IMR-90 (cell line): ENCODE measurements around the gene CTNNA2. TPM values are rescaled to one million over a fixed set of nuclear protein-coding genes. Genes with fewer than 3 reads are reported as not detected.

Source experiments
- ATAC-seq: fragments of 200-7000 bp; cut with Tn5 transposase; 2 replicates; pipeline ENCODE4 v1.9.1; 2020; ENCODE audit warnings: low read depth, mild to moderate bottlenecking, moderate library complexity
- BruUV-seq: library from RNA; stranded (reverse); fragments of 400-500 nt; replicated peaks from 2 replicates; lab custom pipeline; 2021; lab: Mats Ljungman, UMichigan
- CTCF ChIA-PET: fragments of 300-600 bp; formaldehyde crosslinking; extraction: SDS; loops from one replicate; lab custom pipeline; 2021; ENCODE audit warnings: antibody characterized with exemption; lab: Yijun Ruan, JAX
- POLR2A ChIA-PET: fragments of 300-600 bp; sonication (Branson Sonifier 250); formaldehyde crosslinking; loops from one replicate; lab custom pipeline; 2022; ENCODE audit warnings: antibody characterized with exemption; ENCODE audit not compliant: unreplicated experiment; lab: Charles Lee
- DNase-seq: peaks from one replicate; pipeline ENCODE4 v3.0.0; 2013
- H2AFZ ChIP-seq: replicated peaks from 2 replicates; pipeline ENCODE3; 2013; ENCODE audit warnings: low read length, mild to moderate bottlenecking; ENCODE audit not compliant: poor library complexity
- H2AK5ac ChIP-seq: 2 replicates; pipeline ENCODE4 v1.6.1; 2013; ENCODE audit warnings: low read depth, low read length, inconsistent platforms
- H2AK9ac ChIP-seq: replicated peaks from 2 replicates; pipeline ENCODE3; 2013; ENCODE audit warnings: mild to moderate bottlenecking, low read depth, low read length, moderate library complexity; ENCODE audit not compliant: poor library complexity
- H2BK120ac ChIP-seq: 2 replicates; pipeline ENCODE4 v1.6.1; 2013; ENCODE audit warnings: low read depth, low read length, inconsistent platforms
- H2BK15ac ChIP-seq: 3 replicates; pipeline ENCODE4 v1.6.1; 2013; ENCODE audit warnings: low read depth, low read length, inconsistent platforms
- H2BK20ac ChIP-seq: 2 replicates; pipeline ENCODE4 v1.6.1; 2013; ENCODE audit warnings: low read depth, mild to moderate bottlenecking, inconsistent platforms, low read length, moderate library complexity
- H2BK5ac ChIP-seq: 2 replicates; pipeline ENCODE4 v1.6.1; 2013; ENCODE audit warnings: mild to moderate bottlenecking, low read depth, low read length, inconsistent platforms; ENCODE audit not compliant: poor library complexity, severe bottlenecking
- H3K14ac ChIP-seq: replicated peaks from 2 replicates; pipeline ENCODE4 v1.6.1; 2013; ENCODE audit warnings: low read depth, low read length, inconsistent platforms
- H3K18ac ChIP-seq: 2 replicates; pipeline ENCODE4 v1.6.1; 2013; ENCODE audit warnings: low read depth, low read length, control low read depth
- H3K23ac ChIP-seq: 2 replicates; pipeline ENCODE4 v1.6.1; 2013; ENCODE audit warnings: low read depth, low read length, inconsistent platforms
- H3K27ac ChIP-seq: 2 replicates; pipeline ENCODE4 v1.5.1; 2013; ENCODE audit warnings: mild to moderate bottlenecking, control low read depth, low read length; ENCODE audit not compliant: insufficient read depth
- H3K27me3 ChIP-seq: 2 replicates; pipeline ENCODE4 v1.6.1; 2013; ENCODE audit warnings: low read length; ENCODE audit not compliant: control insufficient read depth, insufficient read depth
- H3K36me3 ChIP-seq: 2 replicates; pipeline ENCODE4 v1.6.1; 2013; ENCODE audit warnings: low read length, mixed read lengths; ENCODE audit not compliant: control insufficient read depth, insufficient read depth
- H3K4ac ChIP-seq: 2 replicates; pipeline ENCODE4 v1.6.1; 2013; ENCODE audit warnings: low read depth, low read length, inconsistent platforms
- H3K4me1 ChIP-seq: 2 replicates; pipeline ENCODE4 v1.6.1; 2013; ENCODE audit warnings: low read length, mixed read lengths; ENCODE audit not compliant: control insufficient read depth, insufficient read depth
- H3K4me2 ChIP-seq: 2 replicates; pipeline ENCODE4 v1.6.1; 2013; ENCODE audit warnings: low read depth, mild to moderate bottlenecking, control low read depth, low read length, moderate library complexity
- H3K4me3 ChIP-seq: 2 replicates; pipeline ENCODE4 v1.5.1; 2013; ENCODE audit warnings: low read depth, mild to moderate bottlenecking, control low read depth, low read length, moderate library complexity; ENCODE audit not compliant: insufficient read depth
- H3K56ac ChIP-seq: 2 replicates; pipeline ENCODE4 v1.6.1; 2013; ENCODE audit warnings: low read length, inconsistent platforms; ENCODE audit not compliant: insufficient read depth; ENCODE audit errors: extremely low read depth
- H3K79me1 ChIP-seq, 2 experiments: 2 replicates each; pipeline ENCODE4 v1.6.1; 2013; ENCODE audit warnings: low read length in 2 of 2, inconsistent platforms in 1 of 2, low read depth in 1 of 2
- H3K9ac ChIP-seq: 2 replicates; pipeline ENCODE4 v1.6.1; 2013; ENCODE audit warnings: low read depth, low read length, control low read depth
- H3K9me1 ChIP-seq: 2 replicates; pipeline ENCODE4 v1.6.1; 2013; ENCODE audit warnings: low read length, inconsistent platforms; ENCODE audit not compliant: insufficient read depth
- H3K9me3 ChIP-seq: 2 replicates; pipeline ENCODE4 v1.6.1; 2013; ENCODE audit warnings: low read length; ENCODE audit not compliant: control insufficient read depth, insufficient read depth
- H4K20me1 ChIP-seq: 2 replicates; pipeline ENCODE4 v1.6.1; 2013; ENCODE audit warnings: low read length, inconsistent platforms; ENCODE audit not compliant: insufficient read depth
- H4K5ac ChIP-seq: 2 replicates; pipeline ENCODE4 v1.6.1; 2013; ENCODE audit warnings: mild to moderate bottlenecking, low read depth, low read length, control low read depth
- H4K8ac ChIP-seq, 2 experiments: 2 replicates each; pipeline ENCODE4 v1.6.1; 2013; ENCODE audit warnings: low read depth in 2 of 2, low read length in 2 of 2, control low read depth in 1 of 2, inconsistent platforms in 1 of 2
- H4K91ac ChIP-seq: 2 replicates; pipeline ENCODE4 v1.6.1; 2013; ENCODE audit warnings: low read depth, low read length, inconsistent platforms; ENCODE audit not compliant: insufficient read depth
- WGBS, 2 experiments: methylation state at CpG; one replicate each; pipeline versions ENCODE4 v1.1.5 to v1.1.7; 2013; ENCODE audit warnings: missing lambda C conversion rate in 2 of 2; ENCODE audit not compliant: insufficient read length in 1 of 2; ENCODE audit errors: extremely low coverage in 2 of 2; 5-methylcytosine and 5-hydroxymethylcytosine counted together
- dilution Hi-C: fragments of 300-500 bp; cut with HindIII; formaldehyde crosslinking; loops from one replicate; pipeline ENCODE4 v1.14.3; 2018; ENCODE audit warnings: low sequenced_read_pairs; ENCODE audit not compliant: unreplicated experiment
- in situ Hi-C: fragments of 300-500 bp; cut with MboI; formaldehyde crosslinking; loops from 3 replicates; pipeline ENCODE4 v1.14.3; 2019; ENCODE audit warnings: low sequenced_read_pairs, inconsistent platforms, mixed read lengths
- intact Hi-C: fragments of 100-400 bp; cut with micrococcal nuclease; formaldehyde crosslinking; loops from 2 replicates; pipeline ENCODE4 v1.10.0; 2022
- polyA plus RNA-seq, 3 experiments: library from polyadenylated mRNA; depleted of rRNA; stranded (reverse); fragments of >200 nt; gene quantifications; 2 replicates each; pipeline ENCODE4 v1.2.3, GENCODE V29; 2012; ENCODE audit warnings: low replicate concordance in 1 of 3
- total RNA-seq: library from RNA; depleted of rRNA; stranded (reverse); fragments of >200 nt; gene quantifications from 2 replicates; pipeline ENCODE4 v1.2.3, GENCODE V29; 2012
- TF ChIP-seq, protein P1 (sequence below): conservative IDR thresholded peaks from 2 replicates; pipeline ENCODE4 v1.5.1; 2012; ENCODE audit warnings: mild to moderate bottlenecking, low read depth, low read length, improper control_type of control experiment
- TF ChIP-seq, protein P2 (sequence below): fragments of 150-350 bp; IDR thresholded peaks from 2 replicates; pipeline ENCODE4 v1.6.1; 2017; ENCODE audit warnings: mild to moderate bottlenecking, antibody characterized with exemption, low read length, low read depth

CTNNA2 gene
- total and polyA plus RNA-seq, 2 of the 4 experiments (the other 2 are of a cell fraction): not detected

DNA sequence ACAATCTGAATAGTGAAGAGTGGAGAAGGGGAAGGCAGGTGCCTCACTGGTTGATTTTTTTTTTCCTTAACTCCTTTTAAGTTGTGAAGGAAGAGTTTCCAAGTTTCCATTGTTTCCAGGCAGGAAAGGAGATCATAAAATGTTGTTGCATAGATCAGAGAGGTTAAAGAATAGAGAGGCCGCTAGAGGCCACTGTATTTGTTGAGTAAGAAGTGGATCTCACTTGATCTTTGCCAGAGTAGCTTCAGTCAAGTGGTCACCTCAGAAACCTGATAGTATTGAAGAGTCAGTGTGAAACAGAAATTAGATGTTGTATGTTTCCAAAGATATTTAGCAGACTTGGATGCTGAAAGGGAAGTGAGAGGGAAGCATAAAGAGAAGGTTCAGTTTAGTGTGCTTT, 17.6 kb downstream of the CTNNA2 start:
- Histone ChIP-seq H3K9me1 (no peaks in the 10 kb centered on the region), H2AK5ac (no peak overlapping the region), H3K4me1 (no peaks in the 10 kb centered on the region), H2BK5ac (no peak overlapping the region), H3K14ac (no peak overlapping the region), H3K56ac (no peak overlapping the region), H3K4me2 (no peak overlapping the region), H2BK20ac (no peak overlapping the region), H3K4me3 (no peak overlapping the region), H3K36me3 (no peaks in the 10 kb centered on the region), H4K8ac (no peak overlapping the region), H4K91ac (no peak overlapping the region), H2BK120ac (no peak overlapping the region), H3K23ac (no peak overlapping the region), H3K27me3 (no peaks in the 10 kb centered on the region), H3K79me1 (no peaks in the 10 kb centered on the region), H3K18ac (no peak overlapping the region), H4K5ac (no peak overlapping the region), H3K9me3 (peaks cover 2% of the 10 kb centered on the region; the same call in 1 of the 2 replicates), H2AK9ac (no peak overlapping the region), H2AFZ (no peak overlapping the region), H3K27ac (no peak overlapping the region), H3K4ac (no peak overlapping the region), H2BK15ac (no peak overlapping the region), H3K9ac (no peak overlapping the region), H4K20me1 (no peaks in the 10 kb centered on the region)
- TF ChIP-seq, protein P1, sequence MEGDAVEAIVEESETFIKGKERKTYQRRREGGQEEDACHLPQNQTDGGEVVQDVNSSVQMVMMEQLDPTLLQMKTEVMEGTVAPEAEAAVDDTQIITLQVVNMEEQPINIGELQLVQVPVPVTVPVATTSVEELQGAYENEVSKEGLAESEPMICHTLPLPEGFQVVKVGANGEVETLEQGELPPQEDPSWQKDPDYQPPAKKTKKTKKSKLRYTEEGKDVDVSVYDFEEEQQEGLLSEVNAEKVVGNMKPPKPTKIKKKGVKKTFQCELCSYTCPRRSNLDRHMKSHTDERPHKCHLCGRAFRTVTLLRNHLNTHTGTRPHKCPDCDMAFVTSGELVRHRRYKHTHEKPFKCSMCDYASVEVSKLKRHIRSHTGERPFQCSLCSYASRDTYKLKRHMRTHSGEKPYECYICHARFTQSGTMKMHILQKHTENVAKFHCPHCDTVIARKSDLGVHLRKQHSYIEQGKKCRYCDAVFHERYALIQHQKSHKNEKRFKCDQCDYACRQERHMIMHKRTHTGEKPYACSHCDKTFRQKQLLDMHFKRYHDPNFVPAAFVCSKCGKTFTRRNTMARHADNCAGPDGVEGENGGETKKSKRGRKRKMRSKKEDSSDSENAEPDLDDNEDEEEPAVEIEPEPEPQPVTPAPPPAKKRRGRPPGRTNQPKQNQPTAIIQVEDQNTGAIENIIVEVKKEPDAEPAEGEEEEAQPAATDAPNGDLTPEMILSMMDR: 0 out of 2 replicates have a peak, but pooled peaks have one; percentile 4
- TF ChIP-seq, protein P2, sequence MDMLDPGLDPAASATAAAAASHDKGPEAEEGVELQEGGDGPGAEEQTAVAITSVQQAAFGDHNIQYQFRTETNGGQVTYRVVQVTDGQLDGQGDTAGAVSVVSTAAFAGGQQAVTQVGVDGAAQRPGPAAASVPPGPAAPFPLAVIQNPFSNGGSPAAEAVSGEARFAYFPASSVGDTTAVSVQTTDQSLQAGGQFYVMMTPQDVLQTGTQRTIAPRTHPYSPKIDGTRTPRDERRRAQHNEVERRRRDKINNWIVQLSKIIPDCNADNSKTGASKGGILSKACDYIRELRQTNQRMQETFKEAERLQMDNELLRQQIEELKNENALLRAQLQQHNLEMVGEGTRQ: no peak
- DNase-seq: no peak
- in situ Hi-C loops (no loop called here), intact Hi-C loops (no loop called here), dilution Hi-C loops (no loop called here)
- WGBS, 2 experiments: 17% methylated on average over 1 of the region's 1 CpG; no CpG with 5 or more reads in 1 of the 2 experiments
- POLR2A ChIA-PET: no interaction called here
- BruUV-seq: no TSS peak
- ATAC-seq: no peak
- CTCF ChIA-PET: interaction anchor here (1.0 kb wide), 1 partner anchor 324 kb away, joined by 3 read pairs; no protein-coding TSS in a partner anchor
